AG09309 (cell line): ENCODE results near the gene PTP4A1.

Source experiments
- DNase-seq: peaks from one replicate; pipeline ENCODE4 v3.0.0-alpha.2; 2010; ENCODE audit warnings: low read depth
- H3K4me3 ChIP-seq: 2 replicates; pipeline ENCODE4 v1.5.1; 2011; ENCODE audit warnings: mild to moderate bottlenecking, low read depth, low read length, moderate library complexity; ENCODE audit not compliant: control insufficient read depth
- CTCF ChIP-seq: IDR thresholded peaks from 2 replicates; pipeline ENCODE4 v1.5.1; 2011; ENCODE audit warnings: mild to moderate bottlenecking, low read depth, low read length, inconsistent platforms; ENCODE audit not compliant: insufficient read depth, control insufficient read depth; ENCODE audit errors: missing control alignments

The PTP4A1 gene

GRCh38 chr6:63530182-63530581 is 42.1 kb upstream of the PTP4A1 start:
- no peak overlapping the region for H3K4me3 ChIP-seq
- no peak for TF ChIP-seq CTCF
- no peak for DNase-seq

- no peak overlapping the region for H3K4me3 ChIP-seq
- TF ChIP-seq CTCF, result no peak
- DNase-seq, result no peak
These were observed 41.3 kb upstream of the PTP4A1 start for GRCh38 chr6:63530991-63531390.

GRCh38 chr6:63533026-63533425 is 39.3 kb upstream of the PTP4A1 start:
- no peak overlapping the region for H3K4me3 ChIP-seq
- TF ChIP-seq CTCF, result no peak
- no peak for DNase-seq

GRCh38 chr6:63533952-63534351 is 38.3 kb upstream of the PTP4A1 start:
- no peak for TF ChIP-seq CTCF
- H3K4me3 ChIP-seq, result no peak overlapping the region
- DNase-seq, result no peak

- TF ChIP-seq CTCF, result no peak
- DNase-seq, result no peak
These were observed 34.9 kb upstream of the PTP4A1 start for GRCh38 chr6:63537201-63537958.

GRCh38 chr6:63537959-63538300 is 34.4 kb upstream of the PTP4A1 start:
- no peak overlapping the region for H3K4me3 ChIP-seq
- no peak for TF ChIP-seq CTCF
- no peak for DNase-seq

More at GRCh38 chr6:63537201-63537958, 34.9 kb upstream of the PTP4A1 start:
- H3K4me3 ChIP-seq, result no peak overlapping the region

GRCh38 chr6:63538550-63538949 is 33.7 kb upstream of the PTP4A1 start:
- H3K4me3 ChIP-seq, result no peak overlapping the region
- DNase-seq, result no peak
- TF ChIP-seq CTCF, result no peak
